ENCODE data around the gene SLC44A1.

SLC44A1 gene

DNA sequence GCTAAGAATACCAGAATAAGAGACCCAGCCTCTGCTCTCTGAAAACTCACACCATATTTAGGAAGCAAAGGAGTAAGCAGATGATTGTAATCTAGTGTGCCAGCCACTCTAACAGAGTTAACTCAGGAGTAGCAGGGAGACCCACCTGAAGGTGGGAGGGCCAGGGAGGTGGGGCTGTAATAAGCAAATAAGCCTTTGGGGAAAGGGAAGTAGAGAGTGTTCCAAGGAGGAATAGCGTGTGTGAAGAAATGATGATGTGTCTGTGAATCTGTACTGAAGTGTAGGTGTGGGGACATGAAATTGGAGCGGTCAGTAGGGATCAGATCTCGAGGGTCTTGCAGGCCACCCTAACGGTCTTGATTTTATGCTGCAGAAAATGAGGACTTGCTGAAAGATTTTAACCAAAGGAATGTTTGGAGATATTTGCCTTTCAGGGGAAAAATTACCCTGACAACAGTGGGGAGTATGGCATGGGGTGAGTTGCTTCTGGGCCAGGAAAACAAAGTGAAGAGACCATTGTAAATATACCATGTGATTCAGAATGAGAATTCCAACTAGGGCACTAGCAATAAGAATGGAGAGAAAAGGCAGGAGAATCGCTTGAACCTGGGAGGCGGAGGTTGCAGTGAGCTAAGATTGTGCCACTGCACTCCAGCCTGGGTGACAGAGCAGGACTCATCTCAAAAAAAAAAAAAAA is 159.2 kb downstream of the SLC44A1 start:
- no peak for DNase-seq

DNA sequence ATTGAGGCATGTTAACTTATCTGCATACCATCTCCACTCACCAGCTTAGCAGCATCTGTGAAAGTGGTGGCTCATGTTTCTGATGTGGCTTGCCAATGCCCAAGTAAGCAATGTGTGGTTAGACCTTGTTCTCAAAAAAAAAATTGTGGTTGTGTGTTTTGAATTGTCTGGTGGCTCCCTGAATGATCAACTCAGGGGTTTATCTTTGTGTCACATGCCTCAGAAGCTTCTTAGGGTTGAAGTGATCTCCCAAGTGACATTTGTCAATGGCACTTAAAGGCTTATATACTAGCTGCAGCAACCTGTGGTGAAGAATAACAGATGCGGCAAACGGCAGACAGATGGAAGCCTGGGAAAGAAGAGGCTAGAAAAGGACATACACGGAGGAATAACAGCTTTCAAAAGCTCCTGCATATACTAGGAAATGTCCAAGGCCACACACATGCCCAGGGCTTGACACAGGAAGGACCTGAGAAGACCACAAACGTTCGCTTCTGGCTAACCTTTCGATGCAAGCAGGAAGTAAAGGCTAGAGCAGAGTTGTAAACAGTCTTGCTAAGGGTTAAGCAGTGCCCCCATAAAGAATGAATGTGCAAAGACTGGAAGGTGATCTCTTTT is 161.2 kb downstream of the SLC44A1 start:
- DNase-seq, result peak; percentile 73

DNA sequence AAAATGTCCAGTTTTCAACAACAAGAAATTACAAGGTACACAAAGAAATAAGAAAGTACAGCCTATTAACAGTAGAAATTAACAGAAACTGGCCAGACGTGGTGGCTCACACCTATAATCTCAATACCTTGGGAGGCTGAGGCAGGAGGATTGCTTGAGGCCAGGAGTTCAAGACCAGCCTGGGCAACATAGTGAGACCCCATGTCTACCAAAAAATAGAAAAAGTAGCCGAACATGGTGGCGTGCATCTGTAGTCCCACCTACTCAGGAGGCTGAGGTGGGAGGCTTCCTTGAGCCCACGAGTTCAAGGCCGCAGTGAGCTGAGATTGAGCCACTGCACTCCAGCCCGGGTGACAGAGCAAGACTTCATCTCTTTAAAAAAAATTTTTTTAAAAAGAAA is 161.9 kb downstream of the SLC44A1 start:
- no peak for DNase-seq

DNA sequence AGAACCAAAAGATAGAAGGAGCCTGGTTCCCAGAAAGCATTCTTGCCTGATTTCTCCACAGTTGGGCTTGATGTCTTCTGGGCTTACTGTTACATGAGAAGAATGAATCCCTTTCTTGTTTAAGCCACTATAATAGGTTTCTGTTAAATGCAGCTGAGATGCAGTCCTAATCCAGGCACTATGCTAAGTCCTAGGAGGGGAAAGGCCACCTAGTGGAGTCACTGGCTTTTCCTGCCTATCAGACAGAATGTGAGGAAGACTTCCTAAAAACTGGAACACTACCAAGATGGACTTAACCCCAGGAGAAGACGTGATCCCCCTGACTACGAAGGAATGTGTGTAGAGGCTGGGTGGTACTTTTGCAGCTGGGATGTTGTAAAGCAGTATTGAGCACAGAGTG is 169.1 kb downstream of the SLC44A1 start:
- no peak for DNase-seq

DNA sequence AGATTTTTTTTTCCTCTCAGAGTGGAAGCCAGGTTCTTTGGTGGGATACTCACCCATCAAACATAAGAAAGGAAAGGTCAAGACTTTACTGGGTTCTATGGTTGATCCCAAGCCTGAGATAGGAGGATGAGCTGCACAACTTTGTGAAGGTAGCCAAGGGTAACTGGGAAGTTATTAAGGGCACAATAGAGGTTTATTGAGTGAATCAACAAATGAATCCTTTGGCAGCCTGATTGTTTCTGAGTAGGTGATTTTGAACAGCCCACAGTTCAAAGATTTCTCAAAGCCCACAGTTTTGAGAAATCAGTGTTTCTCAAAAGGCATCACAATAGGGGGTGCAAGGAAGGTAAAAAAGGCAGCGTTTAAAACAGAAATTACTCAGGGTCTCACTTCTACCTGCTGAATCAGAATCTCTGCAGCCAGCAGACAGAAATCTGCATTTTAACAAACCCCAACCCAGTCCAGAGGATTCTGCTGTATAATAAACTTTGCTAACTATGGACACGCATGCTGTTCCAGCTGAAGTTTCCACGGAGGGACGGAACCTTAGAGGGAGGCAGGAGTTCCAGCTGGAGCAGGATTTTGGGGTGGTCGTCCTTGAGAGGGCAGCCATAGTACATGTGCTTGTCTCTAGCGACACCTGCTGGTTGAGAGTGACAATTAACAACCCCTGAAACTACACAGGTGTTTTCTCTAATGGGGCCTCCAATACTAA is 170.7 kb downstream of the SLC44A1 start:
- DNase-seq, result peak; percentile 68

DNA sequence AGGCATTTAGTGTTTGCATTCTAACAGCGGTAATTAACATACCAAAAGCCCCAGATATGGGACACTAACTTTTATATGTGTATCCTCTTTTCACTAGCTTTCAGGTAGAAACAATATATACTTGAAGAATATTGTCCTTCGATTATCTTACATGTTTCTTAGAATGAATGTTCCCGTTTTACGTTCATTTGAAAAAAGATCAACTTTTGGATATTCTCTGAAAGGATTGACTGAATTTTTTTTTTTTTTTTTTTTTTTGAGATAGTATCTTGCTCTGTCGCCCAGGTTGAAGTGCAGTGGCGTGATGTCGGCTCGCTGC is 171.2 kb downstream of the SLC44A1 start:
- DNase-seq, result no peak

DNA sequence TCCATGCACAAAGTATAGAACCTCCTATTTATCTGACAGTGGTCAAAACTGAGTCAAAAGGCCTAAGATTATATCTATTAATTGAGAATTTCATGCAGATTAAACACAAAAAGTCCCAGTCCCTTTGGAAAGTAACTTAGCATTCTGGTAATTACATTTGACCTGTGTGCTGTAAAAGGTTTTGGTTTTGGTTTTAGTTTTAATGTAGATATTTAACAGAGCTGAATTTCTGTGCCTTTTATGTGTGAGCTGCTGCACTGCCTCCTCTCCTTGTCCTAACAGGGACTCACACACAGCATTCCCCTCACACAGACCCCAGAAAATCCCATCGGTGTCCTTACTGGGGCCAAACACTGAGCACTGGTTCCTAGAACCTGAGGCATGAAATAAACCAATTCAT is 172.4 kb downstream of the SLC44A1 start:
- DNase-seq, result no peak

DNA sequence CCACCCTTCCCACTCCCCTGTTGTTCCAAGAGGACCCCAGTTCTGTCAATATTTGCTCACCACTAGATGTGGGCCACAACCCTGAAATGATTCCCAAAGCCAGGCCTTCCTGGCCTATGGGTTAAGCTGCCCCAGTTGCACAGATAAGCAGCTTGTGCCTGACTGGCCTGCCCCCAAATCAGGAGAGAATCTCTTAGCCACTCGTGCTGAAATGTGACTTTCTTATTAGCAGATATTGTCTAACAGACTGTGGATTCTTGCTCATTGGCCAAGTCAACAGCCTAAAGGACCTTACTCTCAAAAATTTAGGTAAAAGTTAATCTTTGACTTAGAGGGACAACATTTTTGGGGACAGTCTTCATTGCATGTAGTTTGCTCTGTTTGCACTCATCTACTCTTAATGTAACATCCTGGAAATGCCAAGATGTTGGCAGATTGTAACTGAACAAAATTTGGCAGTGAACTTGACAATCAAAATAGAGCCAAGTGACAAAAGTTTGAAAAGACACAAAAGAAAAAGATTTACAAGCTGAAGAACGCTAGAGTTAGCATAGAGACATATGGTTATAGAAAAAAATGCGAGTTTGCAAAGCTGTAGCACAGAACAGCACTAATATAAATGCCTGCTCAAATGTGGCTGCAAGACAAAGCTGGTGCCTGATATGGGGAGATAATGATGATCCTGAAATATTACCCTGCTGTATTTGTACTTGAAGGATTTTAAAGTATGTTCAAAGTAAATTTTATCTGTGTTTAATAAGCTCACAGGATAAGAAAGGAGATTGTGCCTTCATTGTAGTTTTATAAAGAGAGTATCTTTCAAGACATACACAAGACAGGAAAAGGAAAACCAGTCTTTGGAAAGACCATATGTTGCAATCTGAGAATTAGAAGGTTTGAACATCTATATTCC is 174.4 kb downstream of the SLC44A1 start:
- DNase-seq, result no peak

DNA sequence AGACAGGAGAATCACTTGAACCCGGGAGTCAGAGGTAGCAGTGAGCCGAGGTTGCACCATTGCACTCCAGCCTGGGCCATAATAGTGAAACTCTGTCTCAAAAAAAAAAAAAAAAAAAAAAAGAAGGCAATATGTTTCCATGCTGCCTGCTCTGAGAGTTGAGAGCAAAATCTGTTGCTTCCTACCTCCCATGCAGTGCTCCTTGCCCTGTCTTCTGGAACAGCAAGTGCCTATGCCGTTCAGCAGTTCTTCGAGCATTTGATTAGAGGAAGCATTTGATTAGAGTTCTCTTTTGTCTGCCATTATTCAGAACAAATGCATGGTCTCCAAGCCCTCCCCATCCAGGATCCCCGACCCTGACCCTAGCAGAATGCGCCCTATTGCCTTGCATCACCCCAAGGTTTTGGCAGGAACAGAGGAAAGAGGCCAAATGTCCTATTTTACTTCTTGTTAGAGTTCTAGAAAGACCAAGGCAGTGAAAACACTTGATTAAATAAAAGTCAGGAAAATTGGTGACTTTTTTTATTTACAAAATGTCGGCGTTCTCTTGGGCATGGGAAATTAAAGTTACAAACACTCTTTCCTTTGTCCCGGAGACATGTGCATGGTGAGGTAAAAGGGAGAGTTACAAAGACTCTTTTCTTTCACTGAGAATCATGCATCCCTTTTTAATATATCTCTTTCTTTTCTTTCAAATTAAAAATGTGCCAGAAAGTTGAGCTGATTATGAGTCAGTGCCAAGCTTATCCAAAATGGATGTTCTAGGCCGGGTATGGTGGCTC is 175.6 kb downstream of the SLC44A1 start:
- DNase-seq, result no peak

DNA sequence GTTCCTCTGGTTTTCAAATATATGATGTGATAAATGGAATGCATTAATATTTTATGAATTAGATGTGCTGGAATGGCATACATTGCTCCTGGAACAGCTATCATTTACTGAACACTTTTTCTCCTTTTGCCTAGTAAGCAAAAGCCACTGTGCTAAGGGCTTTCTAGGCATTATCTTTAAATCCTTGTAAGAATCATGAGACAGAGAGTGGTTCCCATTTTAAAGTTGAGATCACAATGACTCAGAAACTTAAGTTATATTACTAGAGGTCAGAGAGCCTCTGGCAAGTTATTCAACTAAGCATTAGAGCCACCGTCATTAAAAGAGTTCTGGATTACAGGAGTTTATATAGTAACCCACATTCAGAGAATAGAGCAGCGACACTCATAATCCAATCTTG is 176.7 kb downstream of the SLC44A1 start:
- DNase-seq, result no peak

DNA sequence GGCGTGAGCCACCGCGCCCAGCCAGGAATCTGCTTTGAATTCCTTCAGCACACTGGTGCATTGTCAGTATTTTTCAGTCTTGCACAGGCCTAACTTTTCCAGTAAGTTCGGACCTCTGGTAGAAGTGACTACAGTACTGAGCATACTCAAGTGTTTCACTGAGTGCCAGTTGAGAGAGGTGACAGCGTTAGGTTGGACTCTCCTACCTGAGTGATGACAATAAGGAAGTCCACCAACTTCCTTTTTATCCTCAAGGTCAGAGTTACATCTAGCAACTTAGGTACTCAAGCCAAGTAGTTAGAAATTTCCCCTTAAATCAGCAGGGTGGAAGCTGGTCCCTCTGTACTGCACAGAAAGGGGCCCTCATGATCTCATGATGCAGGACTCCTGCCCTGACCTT is 177.4 kb downstream of the SLC44A1 start:
- DNase-seq, result no peak

DNA sequence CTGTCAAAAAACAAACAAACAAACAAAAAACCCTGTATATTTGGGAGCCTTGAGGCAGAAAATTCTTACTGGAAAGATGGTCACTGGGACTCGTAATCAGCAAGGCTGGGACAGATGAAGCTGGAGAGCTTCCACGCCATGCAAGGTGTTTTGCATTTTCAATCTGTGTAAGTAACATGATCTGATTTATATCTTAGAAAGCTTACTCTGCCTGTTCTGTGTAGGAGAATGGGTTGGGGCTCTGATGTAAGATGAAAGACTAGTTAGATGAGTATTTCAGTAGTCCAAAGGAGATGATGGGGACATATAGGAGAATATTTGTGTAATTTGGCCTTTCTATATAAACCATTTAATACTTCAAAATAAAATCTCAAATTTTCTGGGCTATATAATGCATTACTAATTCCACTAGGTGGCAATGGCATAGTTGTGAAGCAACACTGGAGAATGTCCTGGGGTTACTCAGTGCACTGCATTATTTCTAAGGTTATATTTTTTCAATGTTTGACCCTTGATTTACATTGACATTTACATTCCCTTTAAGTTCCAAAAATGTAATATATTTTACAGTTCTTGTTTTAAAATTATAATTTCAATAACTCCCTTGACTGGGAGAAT is 181.5 kb downstream of the SLC44A1 start:
- DNase-seq, result no peak

DNA sequence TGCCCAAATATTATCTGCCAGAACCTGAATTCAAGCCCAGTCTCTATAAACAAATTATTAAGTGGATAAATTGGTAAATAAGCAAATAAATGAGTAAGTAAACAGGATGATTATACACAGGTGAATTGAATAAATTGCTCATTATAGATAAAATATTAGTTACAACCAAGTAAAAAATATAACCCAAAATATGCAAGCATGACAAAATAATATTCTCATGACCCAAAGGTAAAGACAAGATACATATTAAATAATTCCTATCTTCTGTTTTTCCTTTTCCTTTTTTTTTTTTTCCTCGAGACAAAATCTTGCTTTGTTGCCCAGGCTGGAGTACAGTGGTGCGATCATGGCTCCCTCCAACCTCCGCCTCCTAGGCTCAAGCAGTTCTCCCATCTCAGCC is 182.2 kb downstream of the SLC44A1 start:
- no peak for DNase-seq

DNA sequence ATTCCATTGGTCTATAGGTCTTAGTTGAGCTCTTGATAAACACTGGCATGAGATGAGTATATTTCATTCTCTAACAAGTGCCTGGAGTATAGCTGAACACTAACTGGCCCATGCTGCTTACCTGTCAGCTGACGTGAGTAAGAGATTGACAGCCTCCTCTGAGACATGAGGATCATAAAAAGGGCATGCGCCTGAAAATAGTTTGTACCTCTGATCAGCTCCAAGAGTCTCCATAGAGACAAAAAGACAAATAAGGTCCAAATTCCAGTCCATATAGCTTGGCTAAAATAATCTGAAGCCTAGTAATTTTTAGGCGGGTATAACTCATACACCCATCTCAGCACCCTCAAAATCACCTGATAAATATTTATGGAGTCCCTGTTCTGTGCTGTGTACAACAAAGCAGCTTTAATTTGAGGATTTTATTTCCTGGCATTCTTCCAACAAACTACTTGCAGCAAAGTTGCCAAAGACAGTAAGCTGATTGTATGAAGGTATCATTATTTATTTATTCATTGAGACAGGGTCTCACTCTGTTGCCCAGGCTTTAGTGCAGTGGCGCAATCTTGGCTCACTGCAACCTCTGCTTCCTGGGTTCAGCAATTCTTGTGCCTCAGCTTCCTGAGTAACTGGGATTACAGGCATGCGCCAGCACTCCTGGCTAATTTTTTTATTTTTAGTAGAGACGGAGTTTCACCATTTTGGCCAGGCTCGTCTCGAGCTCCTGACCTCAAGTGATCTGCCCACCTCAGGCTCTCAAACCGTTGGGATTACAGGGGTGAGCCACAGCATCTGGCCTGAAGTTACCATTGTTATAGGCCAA is 187.2 kb downstream of the SLC44A1 start:
- DNase-seq, result no peak

DNA sequence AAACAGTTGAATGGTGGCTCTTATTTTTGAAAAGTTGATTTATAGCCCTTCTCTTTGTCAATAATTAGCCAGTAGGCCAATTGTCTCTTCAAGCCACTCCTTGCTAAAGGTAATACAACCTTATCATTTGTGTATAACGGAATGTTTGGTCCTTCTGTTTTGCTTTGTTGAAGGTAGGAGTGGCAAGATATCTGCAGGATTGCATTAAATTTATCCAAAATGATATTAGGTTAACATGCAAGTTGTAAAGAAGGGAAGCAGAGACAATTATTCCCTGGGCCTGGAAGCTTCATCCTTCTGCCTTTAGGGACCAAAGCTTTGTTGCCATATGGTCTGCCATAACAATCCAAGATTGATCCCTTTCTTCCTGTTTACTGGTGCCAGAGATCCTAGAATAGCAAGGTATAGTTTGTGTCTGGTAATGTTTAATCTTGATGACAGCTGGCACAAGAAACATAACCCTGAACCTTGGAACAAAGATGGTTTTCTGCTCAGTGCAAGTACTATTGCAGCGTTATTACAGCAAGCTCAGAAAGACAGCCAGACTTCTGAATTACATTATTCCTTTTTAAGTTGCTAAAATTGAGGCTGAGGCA is 187.9 kb downstream of the SLC44A1 start:
- no peak for DNase-seq

DNA sequence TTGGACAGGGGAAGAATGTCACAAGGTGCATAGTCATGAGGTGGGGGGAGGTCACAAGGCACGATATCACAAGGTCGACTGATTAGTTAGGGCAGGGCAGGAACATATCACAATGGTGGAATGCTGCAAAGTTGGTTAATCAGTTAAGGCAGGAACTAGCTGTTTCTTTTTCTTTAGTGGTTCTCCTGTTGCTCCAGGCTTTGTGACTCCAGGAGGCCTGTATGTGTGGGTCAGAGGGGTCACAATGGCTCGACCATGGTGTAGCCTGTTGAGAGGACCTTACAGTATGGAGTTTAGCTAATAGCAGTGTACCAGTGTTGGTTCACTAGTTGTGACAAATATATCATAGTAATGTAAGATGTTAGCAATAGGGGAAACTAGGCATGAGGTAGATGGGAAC is 191.0 kb downstream of the SLC44A1 start:
- DNase-seq, result no peak

DNA sequence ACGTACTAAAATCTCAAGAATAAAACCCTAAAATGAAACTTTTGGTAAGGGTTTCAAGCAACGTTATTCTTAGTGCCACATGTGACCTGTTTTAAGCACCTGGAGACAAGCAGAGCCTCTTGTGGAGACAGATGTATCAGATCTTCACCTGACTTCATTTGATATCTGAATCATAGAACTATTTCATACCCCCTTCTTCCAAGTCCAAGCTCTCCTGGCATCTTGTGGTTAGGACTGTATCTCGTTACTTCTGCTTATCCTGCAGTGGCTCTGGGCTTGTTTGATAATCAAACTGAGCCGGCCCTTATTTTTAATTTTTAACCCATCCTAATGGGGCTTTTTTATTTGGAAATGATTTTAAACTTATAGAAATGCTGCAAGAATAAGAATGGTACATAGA is 192.3 kb downstream of the SLC44A1 start:
- DNase-seq, result no peak

DNA sequence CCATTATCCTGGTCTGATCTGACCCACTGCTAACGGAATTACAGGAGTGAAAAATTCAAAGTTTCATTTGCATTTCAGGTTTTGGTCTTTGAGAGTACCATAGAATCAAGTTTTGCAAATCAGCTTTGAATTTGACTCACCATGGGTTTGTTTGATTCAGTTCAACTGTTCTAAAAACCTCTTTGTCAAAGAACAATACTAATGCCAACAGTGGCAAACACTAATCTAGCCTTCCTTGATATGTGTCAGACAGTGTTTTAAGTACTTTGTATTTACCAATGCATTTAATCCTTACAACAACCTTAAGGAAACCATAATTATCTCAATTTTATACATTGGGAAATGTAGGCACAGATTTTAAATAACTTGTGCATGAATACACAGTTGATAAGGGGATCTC is 193.3 kb downstream of the SLC44A1 start:
- DNase-seq, result no peak

DNA sequence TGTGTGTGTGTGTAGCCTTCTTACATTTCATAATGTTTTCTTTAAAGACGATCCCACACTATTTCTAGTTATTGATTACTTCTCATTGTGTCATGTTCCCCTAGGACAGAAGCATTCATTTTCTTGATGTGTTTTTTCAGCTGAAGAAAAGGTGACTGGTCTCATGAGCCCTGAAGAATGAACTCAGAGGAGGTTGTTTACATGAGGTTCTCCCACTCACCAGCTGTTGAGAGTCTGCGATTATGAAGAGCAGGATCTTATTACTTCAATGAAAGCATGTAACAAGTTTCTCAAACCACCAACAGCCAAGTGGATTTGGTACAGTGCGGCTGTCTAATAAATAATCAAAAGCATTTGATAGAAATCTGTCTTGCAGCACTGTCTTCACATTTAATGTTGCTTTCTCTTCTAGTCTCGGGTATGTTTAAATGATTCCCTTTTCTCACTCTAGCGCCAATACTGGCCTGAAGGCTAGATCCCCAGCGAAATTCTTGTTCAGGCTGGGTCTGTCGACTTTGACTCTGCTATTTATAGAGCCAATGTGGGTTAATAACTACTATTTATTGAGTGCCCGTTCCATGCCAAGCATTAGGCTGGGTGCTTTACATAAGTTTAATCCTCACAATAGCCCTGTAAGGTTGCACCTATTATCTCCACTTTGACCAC is 193.8 kb downstream of the SLC44A1 start:
- no peak for DNase-seq

DNA sequence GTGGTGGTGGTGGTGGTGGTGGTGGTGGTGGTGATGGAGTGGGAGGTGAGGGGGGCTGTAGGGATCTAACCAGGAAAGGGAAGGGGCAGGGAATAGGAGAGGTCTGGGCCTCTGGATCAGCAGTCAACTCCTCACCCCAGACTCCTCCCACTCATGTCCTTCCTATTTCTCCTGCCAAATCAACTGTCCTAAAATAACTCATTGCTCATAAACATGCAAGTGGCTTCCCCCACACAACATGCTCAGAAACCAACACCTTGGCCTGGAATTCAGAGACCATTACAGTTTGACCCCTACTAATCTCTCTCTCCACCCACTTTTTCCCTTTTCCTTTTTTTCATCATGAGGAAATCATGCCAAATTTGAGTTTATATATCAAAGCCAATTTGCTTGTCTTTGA is 195.0 kb downstream of the SLC44A1 start:
- no peak for DNase-seq
